GM18511 (cell line): ENCODE results near the gene CENPF.
"Not testable (repeated sequence)": the region's sequence is repeated elsewhere in the genome, so short reads cannot be mapped to it uniquely, and the experiment has no call there.

Experiments used
- ATAC-seq: cut with Tn5 transposase; IDR thresholded peaks from one replicate; pipeline ENCODE4 v1.9.1; 2021; ENCODE audit warnings: mild to moderate bottlenecking, moderate library complexity; ENCODE audit not compliant: unreplicated experiment

CENPF gene

GRCh38 chr1:214602764-214603657, at the start of gene CENPF:
Gene CENPF (plus strand): TSS chr1:214603195. CDS start chr1:214613755, 10,560 bp downstream.
- ATAC-seq, result peak; percentile 97

GRCh38 chr1:214557952-214558735, 44.9 kb upstream of the CENPF start:
- ATAC-seq, result peak; percentile 76

- no peak for ATAC-seq
Measured at GRCh38 chr1:214563881-214564280, 39.1 kb upstream of the CENPF start.

GRCh38 chr1:214565310-214565709, 37.7 kb upstream of the CENPF start:
- ATAC-seq, result no peak

- ATAC-seq, result peak; percentile 67
Measured at GRCh38 chr1:214566158-214567104, 36.6 kb upstream of the CENPF start.

GRCh38 chr1:214567481-214567980, 35.5 kb upstream of the CENPF start:
- no peak for ATAC-seq

GRCh38 chr1:214568328-214568727, 34.7 kb upstream of the CENPF start:
- ATAC-seq, result no peak

- no peak for ATAC-seq
Measured at GRCh38 chr1:214569357-214570004, 33.5 kb upstream of the CENPF start.

- no peak for ATAC-seq
Measured at GRCh38 chr1:214570442-214570841, 32.6 kb upstream of the CENPF start.

- no peak for ATAC-seq
Measured at GRCh38 chr1:214571281-214571680, 31.7 kb upstream of the CENPF start.

- ATAC-seq, result no peak
Measured at GRCh38 chr1:214573386-214574318, 29.3 kb upstream of the CENPF start.

- ATAC-seq, result no peak
Measured at GRCh38 chr1:214574598-214575411, 28.2 kb upstream of the CENPF start.

- ATAC-seq, result not testable (repeated sequence)
Measured at GRCh38 chr1:214576120-214576519, 26.9 kb upstream of the CENPF start.

- no peak for ATAC-seq
Measured at GRCh38 chr1:214579183-214579582, 23.8 kb upstream of the CENPF start.

GRCh38 chr1:214581785-214582184, 21.2 kb upstream of the CENPF start:
- no peak for ATAC-seq

- ATAC-seq, result no peak
Measured at GRCh38 chr1:214582289-214582891, 20.6 kb upstream of the CENPF start.

GRCh38 chr1:214583113-214583512, 19.9 kb upstream of the CENPF start:
- ATAC-seq, result no peak
